B cell (primary cell): ENCODE measurements around the gene TMEM150C. TPM values are rescaled to one million over a fixed set of nuclear protein-coding genes. Genes with fewer than 3 reads are reported as not detected.

Experiments used
- ATAC-seq: fragments of 200-7000 bp; cut with Tn5 transposase; one replicate; pipeline ENCODE4 v1.10.0; 2021; ENCODE audit warnings: low read depth, mild to moderate bottlenecking, moderate number of reproducible peaks, moderate library complexity
- CTCF ChIA-PET: fragments of 350-600 bp; sonication (Branson Sonifier 250); formaldehyde crosslinking; loops from one replicate; lab custom pipeline; 2021; ENCODE audit warnings: antibody characterized with exemption, inconsistent platforms; lab: Charles Lee
- POLR2A ChIA-PET: fragments of 350-600 bp; sonication (Branson Sonifier 250); formaldehyde crosslinking; loops from one replicate; lab custom pipeline; 2021; ENCODE audit warnings: antibody characterized with exemption; lab: Charles Lee
- DNase-seq: peaks from one replicate; pipeline ENCODE4 v3.0.0; 2013
- H2AFZ ChIP-seq: 2 replicates; pipeline ENCODE4 v1.6.1; 2012; ENCODE audit warnings: mild to moderate bottlenecking, low read depth, low read length; ENCODE audit not compliant: insufficient read depth, poor library complexity, severe bottlenecking
- H3K27ac ChIP-seq, 2 donors: 1 replicate in 1 of 2; 2 replicates in 1 of 2; pipeline ENCODE4 v1.5.1; 2012 to 2013; ENCODE audit warnings: low read length in 2 of 2, mild to moderate bottlenecking in 2 of 2, moderate library complexity in 1 of 2
- H3K27me3 ChIP-seq, 4 experiments: fragments of 200-600 bp in 1 of 4; sonication (generic) in 1 of 4; replicated peaks in 1 of 4; 1 replicate in 2 of 4; 2 replicates in 2 of 4; pipeline versions ENCODE4 v1.6.1 to v1.7.0; 2013 to 2016; ENCODE audit warnings: low read length in 3 of 4, mild to moderate bottlenecking in 2 of 4, mixed read lengths in 1 of 4, moderate library complexity in 1 of 4; ENCODE audit not compliant: insufficient read depth in 4 of 4, control insufficient read depth in 3 of 4; ENCODE audit errors: control extremely low read depth in 1 of 4
- H3K36me3 ChIP-seq, 2 experiments: replicated peaks in 1 of 2; 1 replicate in 1 of 2; 2 replicates in 1 of 2; pipeline versions ENCODE4 v1.6.1 to v1.7.1; 2013; ENCODE audit warnings: low read length in 1 of 2; ENCODE audit not compliant: insufficient read depth in 2 of 2, control insufficient read depth in 1 of 2; ENCODE audit errors: control extremely low read depth in 1 of 2, extremely low read depth in 1 of 2
- H3K4me1 ChIP-seq, 2 donors: fragments of 200-600 bp in 1 of 2; sonication (generic) in 1 of 2; 1 replicate in 1 of 2; 2 replicates in 1 of 2; pipeline versions ENCODE4 v1.5.1 to v1.6.1; 2013 to 2017; ENCODE audit warnings: low read length in 2 of 2; ENCODE audit not compliant: control insufficient read depth in 2 of 2, insufficient read depth in 2 of 2
- H3K4me2 ChIP-seq: replicated peaks from 2 replicates; pipeline ENCODE3; 2012; ENCODE audit warnings: mild to moderate bottlenecking, low read depth, low read length; ENCODE audit not compliant: poor library complexity, severe bottlenecking
- H3K4me3 ChIP-seq, 5 experiments: fragments of 200-600 bp in 1 of 5; sonication (generic) in 1 of 5; 1 replicate in 3 of 5; 2 replicates in 2 of 5; pipeline versions ENCODE4 v1.5.1 to v1.7.0; 2011 to 2016; ENCODE audit warnings: low read length in 4 of 5, mild to moderate bottlenecking in 4 of 5, low read depth in 2 of 5, control low read depth in 1 of 5, moderate library complexity in 1 of 5; ENCODE audit not compliant: insufficient read depth in 1 of 5; ENCODE audit errors: control extremely low read depth in 1 of 5, extremely low read depth in 1 of 5
- H3K79me2 ChIP-seq: fragments of 200-600 bp; sonication (generic); one replicate; pipeline ENCODE4 v1.6.0; 2016; ENCODE audit warnings: low read length; ENCODE audit not compliant: control insufficient read depth, insufficient read depth
- H3K9ac ChIP-seq: fragments of 200-600 bp; sonication (generic); 2 replicates; pipeline ENCODE4 v1.6.1; 2017; ENCODE audit warnings: mild to moderate bottlenecking, low read length, moderate library complexity
- H3K9me3 ChIP-seq, 3 donors: one replicate each; pipeline versions ENCODE4 v1.6.1 to v1.7.1; 2013; ENCODE audit warnings: low read length in 2 of 3; ENCODE audit not compliant: control insufficient read depth in 2 of 3, insufficient read depth in 1 of 3; ENCODE audit errors: control extremely low read depth in 1 of 3
- H4K20me1 ChIP-seq: 2 replicates; pipeline ENCODE4 v1.6.0; 2012; ENCODE audit warnings: mild to moderate bottlenecking, low read length; ENCODE audit not compliant: insufficient read depth, control insufficient read depth, poor library complexity, severe bottlenecking
- H3K27ac Mint-ChIP-seq: one replicate; pipeline ENCODE4 v1.8.0; 2021; ENCODE audit warnings: mixed read lengths
- H3K27me3 Mint-ChIP-seq: one replicate; pipeline ENCODE4 v1.8.0; 2021; ENCODE audit warnings: mixed read lengths
- H3K4me1 Mint-ChIP-seq: one replicate; pipeline ENCODE4 v1.8.0; 2021; ENCODE audit warnings: mixed read lengths
- H3K4me3 Mint-ChIP-seq: one replicate; pipeline ENCODE4 v1.8.0; 2021; ENCODE audit warnings: mixed read lengths
- H3K9me3 Mint-ChIP-seq: one replicate; pipeline ENCODE4 v1.8.0; 2022; ENCODE audit warnings: mixed read lengths; ENCODE audit not compliant: insufficient read depth
- EZH2 ChIP-seq: IDR thresholded peaks from 2 replicates; pipeline ENCODE4 v1.6.1; 2012; ENCODE audit warnings: borderline replicate concordance, low read depth, mild to moderate bottlenecking, moderate library complexity, low read length; ENCODE audit not compliant: insufficient read depth, poor library complexity, severe bottlenecking
- WGBS: methylation state at CpG from one replicate; pipeline ENCODE4 v1.1.5; 2013; ENCODE audit warnings: missing lambda C conversion rate; ENCODE audit not compliant: insufficient coverage; 5-methylcytosine and 5-hydroxymethylcytosine counted together
- intact Hi-C: fragments of 100-400 bp; cut with micrococcal nuclease; formaldehyde crosslinking; loops from one replicate; pipeline ENCODE4 v1.10.0; 2022
- polyA plus RNA-seq: library from polyadenylated mRNA; depleted of rRNA; stranded (reverse); fragments of >200 nt; gene quantifications from 2 replicates; pipeline ENCODE4 v1.2.3, GENCODE V29; 2012
- total RNA-seq, 2 donors: library from RNA; stranded (reverse); fragments of 120-200 nt in 1 of 2; gene quantifications; 1 replicate in 1 of 2; 2 replicates in 1 of 2; pipeline versions ENCODE4 v1.2.3 to v1.2.4, GENCODE V29; 2013 to 2022
- TF ChIP-seq, protein P1 (sequence below): fragments of 200-600 bp; IDR thresholded peaks from one replicate; pipeline ENCODE4 v1.8.0; 2022; ENCODE audit warnings: antibody characterized with exemption, mild to moderate bottlenecking

The TMEM150C gene
- total and polyA plus RNA-seq, 2 donors (not counting 1 experiment from before 2014, with no cell fraction given), result 0.04 TPM; not detected in 1

DNA sequence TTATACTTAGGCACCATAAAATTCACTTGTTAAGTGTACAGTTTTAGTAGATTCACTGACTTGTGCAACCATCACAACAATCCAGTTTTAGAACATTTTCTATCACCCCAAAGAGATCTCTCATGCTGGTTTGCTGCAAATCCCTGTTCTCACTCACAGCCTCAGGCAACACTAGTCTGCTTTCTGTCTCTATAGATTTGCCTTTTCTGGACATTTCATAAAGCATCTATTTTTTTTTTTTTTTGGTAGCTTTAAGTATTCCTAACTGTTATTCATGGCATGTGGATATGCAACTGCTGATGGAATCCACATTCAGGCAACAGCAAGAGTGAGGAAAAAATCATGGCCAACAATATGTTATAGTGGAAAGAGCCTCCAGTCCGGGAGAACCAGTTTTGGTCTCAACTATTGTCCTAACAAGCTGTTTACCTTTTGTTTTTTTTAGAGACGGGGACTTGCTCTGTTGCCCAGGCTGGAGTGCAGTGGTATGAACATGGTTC is 27.0 kb upstream of the TMEM150C start:
- Mint-ChIP-seq H3K27me3 (peaks cover 17% of the 10 kb centered on the region), H3K9me3 (no peaks in the 10 kb centered on the region), H3K27ac (no peak overlapping the region), H3K4me3 (no peak overlapping the region), H3K4me1 (no peaks in the 10 kb centered on the region)
- Histone ChIP-seq H3K27ac (no peak overlapping the region), H3K9ac (no peak overlapping the region), H3K4me2 (no peak overlapping the region), H2AFZ (no peak overlapping the region), H3K27me3 (peaks cover 0 to 4% (median under 1%) of the 10 kb centered on the region in 4 experiments), H3K36me3 (no peaks in the 10 kb centered on the region), H3K4me3 (no peak overlapping the region), H4K20me1 (no peaks in the 10 kb centered on the region), H3K9me3 (no peaks in the 10 kb centered on the region), H3K79me2 (no peaks in the 10 kb centered on the region), H3K4me1 (no peaks in the 10 kb centered on the region)
- ChIA-PET POLR2A (no interaction called here), CTCF (no interaction called here)
- intact Hi-C loops, result no loop called here
- no peak for DNase-seq
- ATAC-seq, result no peak
- TF ChIP-seq, protein P1, sequence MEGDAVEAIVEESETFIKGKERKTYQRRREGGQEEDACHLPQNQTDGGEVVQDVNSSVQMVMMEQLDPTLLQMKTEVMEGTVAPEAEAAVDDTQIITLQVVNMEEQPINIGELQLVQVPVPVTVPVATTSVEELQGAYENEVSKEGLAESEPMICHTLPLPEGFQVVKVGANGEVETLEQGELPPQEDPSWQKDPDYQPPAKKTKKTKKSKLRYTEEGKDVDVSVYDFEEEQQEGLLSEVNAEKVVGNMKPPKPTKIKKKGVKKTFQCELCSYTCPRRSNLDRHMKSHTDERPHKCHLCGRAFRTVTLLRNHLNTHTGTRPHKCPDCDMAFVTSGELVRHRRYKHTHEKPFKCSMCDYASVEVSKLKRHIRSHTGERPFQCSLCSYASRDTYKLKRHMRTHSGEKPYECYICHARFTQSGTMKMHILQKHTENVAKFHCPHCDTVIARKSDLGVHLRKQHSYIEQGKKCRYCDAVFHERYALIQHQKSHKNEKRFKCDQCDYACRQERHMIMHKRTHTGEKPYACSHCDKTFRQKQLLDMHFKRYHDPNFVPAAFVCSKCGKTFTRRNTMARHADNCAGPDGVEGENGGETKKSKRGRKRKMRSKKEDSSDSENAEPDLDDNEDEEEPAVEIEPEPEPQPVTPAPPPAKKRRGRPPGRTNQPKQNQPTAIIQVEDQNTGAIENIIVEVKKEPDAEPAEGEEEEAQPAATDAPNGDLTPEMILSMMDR, result no peak
- TF ChIP-seq EZH2, result no peak
- WGBS, result no CpG with 5 or more reads among the region's 2 CpGs

- WGBS, result 87% methylated on average over 7 of the region's 8 CpGs
- no peak overlapping the region for H3K27ac Mint-ChIP-seq
- ATAC-seq (no peak), DNase-seq (no peak)
- no peak overlapping the region for H3K4me3 Mint-ChIP-seq
- H3K4me1 ChIP-seq, result no peaks in the 10 kb centered on the region
- intact Hi-C loops, result no loop called here
- no peaks in the 10 kb centered on the region for H3K9me3 ChIP-seq
- no peaks in the 10 kb centered on the region for H3K36me3 ChIP-seq
- TF ChIP-seq, protein P1, result no peak
- TF ChIP-seq EZH2, result no peak
- H4K20me1 ChIP-seq, result no peaks in the 10 kb centered on the region
- H3K27me3 Mint-ChIP-seq, result peaks cover 16% of the 10 kb centered on the region
- POLR2A ChIA-PET, result no interaction called here
- H3K4me1 Mint-ChIP-seq, result no peaks in the 10 kb centered on the region
- H3K27me3 ChIP-seq, result peaks cover 0 to 4% (median under 1%) of the 10 kb centered on the region in 4 experiments
- H3K27ac ChIP-seq, result no peak overlapping the region
- H3K79me2 ChIP-seq, result no peaks in the 10 kb centered on the region
- H3K4me2 ChIP-seq, result no peak overlapping the region
- H3K4me3 ChIP-seq, result no peak overlapping the region
- H3K9ac ChIP-seq, result no peak overlapping the region
- no peaks in the 10 kb centered on the region for H3K9me3 Mint-ChIP-seq
- CTCF ChIA-PET, result no interaction called here
- no peak overlapping the region for H2AFZ ChIP-seq
Observed at GRCh38 chr4:82587826-82588540, 26.2 kb upstream of the TMEM150C start.
